CD4-positive, alpha-beta T cell treated with Interleukin-2 at 100 ng/mL for 4 hours (primary cell): ENCODE data around the gene ABCF3.

Experiments used
- DNase-seq: peaks from one replicate; pipeline ENCODE4 v3.0.0-alpha.2; 2020; ENCODE audit warnings: low spot score

The ABCF3 gene

GRCh38 chr3:184167786-184168185 is 18.2 kb upstream of the ABCF3 start:
- DNase-seq = no peak

GRCh38 chr3:184168363-184169120 is 17.5 kb upstream of the ABCF3 start:
- no peak for DNase-seq

GRCh38 chr3:184169896-184170875 is 15.8 kb upstream of the ABCF3 start:
- no peak for DNase-seq

DNA sequence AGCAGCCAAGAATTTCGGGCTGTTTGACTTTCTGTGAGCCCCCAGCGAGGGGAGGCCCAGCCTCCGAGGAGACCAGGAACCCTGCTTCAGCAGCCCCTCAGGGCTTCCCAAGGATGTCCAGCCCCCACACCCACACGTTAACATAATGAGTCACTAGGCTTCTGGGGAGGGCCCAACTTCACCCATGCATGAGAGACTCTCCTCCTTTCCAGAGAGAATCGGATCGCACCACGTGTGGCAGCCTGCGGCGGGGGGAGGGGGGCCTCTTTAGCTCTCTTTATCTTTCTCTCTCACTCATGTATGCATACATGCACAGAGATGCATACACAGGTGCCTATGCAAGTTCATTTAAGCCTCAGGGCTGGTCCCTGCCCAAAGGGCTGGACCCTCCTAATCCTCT is 14.4 kb upstream of the ABCF3 start:
- DNase-seq = no peak

- no peak for DNase-seq
Measured at GRCh38 chr3:184172681-184173373, 13.2 kb upstream of the ABCF3 start.

DNA sequence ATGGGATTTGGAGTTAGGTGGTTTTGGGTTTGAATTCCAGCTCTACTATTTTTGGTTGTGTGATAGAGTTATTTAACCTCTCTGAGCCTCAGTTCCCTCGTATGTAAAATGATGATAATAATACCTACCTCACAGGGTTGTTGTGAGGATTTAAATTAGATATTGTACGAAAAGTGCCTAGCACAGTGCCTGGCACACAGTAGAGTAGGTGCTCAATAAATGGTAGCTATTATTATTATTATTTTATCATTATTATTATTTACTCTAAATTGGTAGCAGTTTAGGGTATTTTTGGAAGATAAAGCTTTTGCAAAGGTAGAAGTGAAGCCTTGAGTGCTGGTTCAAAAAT is 12.7 kb upstream of the ABCF3 start:
- no peak for DNase-seq

- no peak for DNase-seq
Measured at GRCh38 chr3:184174284-184174645, 11.7 kb upstream of the ABCF3 start.

DNA sequence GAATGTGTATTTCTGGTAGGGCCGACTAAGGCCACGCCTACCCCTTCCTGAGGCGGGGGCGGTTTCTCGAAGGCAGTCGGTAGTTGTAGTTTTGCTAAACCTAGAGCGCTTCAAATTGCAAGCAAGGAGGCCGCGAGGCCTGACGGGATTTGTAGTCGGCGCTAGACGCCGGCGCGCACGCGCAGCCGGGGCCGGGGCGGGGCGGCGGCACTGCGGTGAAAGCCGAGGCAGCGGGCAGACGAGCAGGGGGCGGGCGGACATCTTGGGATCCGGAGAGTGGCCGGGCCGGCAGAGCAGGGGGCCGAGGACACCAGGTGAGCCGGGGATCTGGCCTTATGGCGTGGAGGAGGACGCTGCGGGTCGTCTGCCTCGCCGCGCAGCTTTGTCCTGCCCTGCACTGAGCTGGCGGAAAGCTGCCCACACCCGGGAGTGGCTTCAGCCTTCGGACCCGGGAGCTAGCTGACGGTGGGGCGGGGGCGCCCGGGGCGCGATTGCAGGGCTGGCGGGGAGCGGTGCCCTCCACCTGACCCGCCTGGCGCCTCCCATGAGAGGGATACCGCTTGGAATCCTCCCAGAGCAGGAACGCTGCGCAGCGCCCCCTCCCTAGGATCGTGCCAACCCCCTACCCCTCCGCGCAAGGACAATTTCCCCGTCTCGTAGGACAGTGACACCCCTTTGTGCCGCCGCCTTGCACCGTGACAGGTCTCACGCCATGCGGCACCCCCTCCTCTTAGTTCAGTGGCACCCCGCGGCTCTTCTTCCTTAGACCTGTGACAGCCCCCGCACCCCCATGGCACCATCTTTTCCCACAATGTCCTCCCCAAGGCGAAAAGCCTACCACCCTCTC is 11.1 kb upstream of the ABCF3 start, which contains the start of gene AP2M1:
TSS of gene AP2M1 (plus strand) at position 210 of the 847 bp plus-strand sequence. CDS start 2,139 bp downstream, outside the sequence.
- DNase-seq = peak; percentile 99

GRCh38 chr3:184175506-184175905 is 10.5 kb upstream of the ABCF3 start:
- no peak for DNase-seq

DNA sequence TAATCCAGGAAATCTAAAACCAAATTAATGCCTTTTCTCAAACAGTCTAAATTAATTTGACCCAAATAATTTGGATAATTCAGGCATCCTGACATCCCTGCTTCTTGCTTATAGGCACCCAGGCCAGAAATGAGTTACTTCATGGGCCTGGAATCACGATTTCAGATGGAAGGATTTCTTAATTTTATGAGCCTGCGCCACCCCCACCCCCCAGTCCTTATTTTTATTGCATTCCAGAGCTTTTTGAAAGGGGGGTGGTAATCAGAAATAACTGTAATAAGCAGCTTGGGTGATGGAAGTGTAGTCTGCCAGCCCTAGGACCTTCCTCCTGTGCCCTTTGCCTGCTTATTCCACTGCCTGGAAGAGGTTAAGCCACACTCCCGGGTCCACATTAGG is 10.0 kb upstream of the ABCF3 start:
- no peak for DNase-seq

- DNase-seq = no peak
Measured at GRCh38 chr3:184176377-184177330, 9.3 kb upstream of the ABCF3 start.

GRCh38 chr3:184177331-184177731 is 8.7 kb upstream of the ABCF3 start:
- DNase-seq = no peak

DNA sequence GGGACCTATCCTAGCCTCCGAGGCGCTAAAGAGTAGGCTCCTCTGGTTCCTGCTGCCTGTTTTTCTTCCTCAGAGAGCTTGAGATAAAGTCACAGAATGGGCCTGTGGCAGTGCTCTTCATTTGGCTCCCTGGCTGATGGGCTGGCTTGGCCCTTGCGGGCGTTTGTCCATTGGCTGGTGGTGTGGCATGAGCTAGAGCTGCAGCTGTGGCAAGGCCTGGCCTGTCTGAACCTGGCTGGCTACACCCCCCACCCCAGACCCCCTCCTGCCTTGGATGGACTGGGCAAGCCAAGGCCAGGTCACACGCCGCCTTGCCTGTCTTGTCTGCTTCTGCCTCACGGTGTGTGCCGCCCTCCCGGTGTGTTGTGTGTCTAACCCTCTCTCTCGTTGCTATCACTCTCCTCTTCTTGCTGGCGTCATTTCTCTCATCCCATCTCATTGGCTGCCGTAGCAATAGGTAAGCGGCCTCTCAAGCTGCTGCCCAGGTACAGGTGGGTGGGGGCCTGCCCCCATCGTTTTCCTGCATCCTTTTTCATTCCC is 8.2 kb upstream of the ABCF3 start:
- DNase-seq = no peak

DNA sequence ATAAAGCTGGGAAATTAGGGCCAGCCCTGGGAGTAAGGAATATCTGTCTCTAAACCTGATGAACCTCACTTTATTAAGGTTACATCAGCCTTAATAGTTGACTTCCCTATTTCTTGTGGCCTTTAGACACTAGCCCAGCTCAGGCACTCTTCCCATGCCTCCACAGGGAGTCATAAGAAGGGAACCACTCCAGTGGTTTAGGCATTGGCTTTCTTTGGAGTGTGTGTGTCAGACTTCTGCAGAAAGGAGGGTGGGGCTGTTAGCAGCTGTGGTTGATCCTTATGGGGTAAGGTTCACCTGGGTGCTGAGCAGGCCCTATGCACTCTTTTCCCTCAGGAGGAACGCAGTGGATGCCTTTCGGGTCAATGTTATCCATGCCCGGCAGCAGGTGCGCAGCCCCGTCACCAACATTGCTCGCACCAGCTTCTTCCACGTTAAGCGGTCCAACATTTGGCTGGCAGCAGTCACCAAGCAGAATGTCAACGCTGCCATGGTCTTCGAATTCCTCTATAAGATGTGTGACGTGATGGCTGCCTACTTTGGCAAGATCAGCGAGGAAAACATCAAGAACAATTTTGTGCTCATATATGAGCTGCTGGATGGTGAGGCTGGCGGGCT is 7.4 kb upstream of the ABCF3 start:
- no peak for DNase-seq

DNA sequence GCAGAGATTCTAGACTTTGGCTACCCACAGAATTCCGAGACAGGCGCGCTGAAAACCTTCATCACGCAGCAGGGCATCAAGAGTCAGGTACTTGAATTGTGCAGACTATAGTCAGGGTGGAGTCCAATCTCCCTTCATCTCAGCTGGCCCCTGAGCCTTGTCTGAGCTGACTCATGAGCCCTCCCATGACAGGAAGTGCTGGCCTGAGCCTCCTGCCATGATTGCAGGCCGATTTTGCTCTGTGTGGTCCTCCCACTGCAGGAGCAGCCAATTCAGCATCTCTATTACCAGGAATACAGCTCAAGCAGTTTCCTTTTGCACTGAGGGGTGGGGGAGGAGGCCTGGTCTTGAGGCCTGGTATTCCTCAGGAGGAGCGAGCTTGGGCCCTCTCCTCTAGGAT is 5.8 kb upstream of the ABCF3 start:
- no peak for DNase-seq

DNA sequence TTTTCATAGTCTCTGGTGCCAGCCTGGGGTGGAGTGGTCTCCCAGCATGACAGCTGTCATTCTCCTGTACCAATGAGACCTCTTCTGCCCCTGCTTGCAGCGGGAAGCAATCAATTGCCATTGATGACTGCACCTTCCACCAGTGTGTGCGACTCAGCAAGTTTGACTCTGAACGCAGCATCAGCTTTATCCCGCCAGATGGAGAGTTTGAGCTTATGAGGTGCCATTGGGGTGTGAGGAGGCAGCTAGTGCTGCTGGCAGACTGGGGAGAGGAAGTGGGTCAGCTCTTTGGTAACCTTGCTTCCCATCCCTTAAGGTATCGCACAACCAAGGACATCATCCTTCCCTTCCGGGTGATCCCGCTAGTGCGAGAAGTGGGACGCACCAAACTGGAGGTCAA is 4.4 kb upstream of the ABCF3 start:
- no peak for DNase-seq

DNA sequence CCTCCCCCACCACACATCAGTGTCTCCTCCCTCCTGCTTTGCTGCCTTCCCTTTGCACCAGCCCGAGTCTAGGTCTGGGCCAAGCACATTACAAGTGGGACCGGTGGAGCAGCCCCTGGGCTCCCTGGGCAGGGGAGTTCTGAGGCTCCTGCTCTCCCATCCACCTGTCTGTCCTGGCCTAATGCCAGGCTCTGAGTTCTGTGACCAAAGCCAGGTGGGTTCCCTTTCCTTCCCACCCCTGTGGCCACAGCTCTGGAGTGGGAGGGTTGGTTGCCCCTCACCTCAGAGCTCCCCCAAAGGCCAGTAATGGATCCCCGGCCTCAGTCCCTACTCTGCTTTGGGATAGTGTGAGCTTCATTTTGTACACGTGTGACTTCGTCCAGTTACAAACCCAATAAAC is 2.3 kb upstream of the ABCF3 start:
- no peak for DNase-seq

DNA sequence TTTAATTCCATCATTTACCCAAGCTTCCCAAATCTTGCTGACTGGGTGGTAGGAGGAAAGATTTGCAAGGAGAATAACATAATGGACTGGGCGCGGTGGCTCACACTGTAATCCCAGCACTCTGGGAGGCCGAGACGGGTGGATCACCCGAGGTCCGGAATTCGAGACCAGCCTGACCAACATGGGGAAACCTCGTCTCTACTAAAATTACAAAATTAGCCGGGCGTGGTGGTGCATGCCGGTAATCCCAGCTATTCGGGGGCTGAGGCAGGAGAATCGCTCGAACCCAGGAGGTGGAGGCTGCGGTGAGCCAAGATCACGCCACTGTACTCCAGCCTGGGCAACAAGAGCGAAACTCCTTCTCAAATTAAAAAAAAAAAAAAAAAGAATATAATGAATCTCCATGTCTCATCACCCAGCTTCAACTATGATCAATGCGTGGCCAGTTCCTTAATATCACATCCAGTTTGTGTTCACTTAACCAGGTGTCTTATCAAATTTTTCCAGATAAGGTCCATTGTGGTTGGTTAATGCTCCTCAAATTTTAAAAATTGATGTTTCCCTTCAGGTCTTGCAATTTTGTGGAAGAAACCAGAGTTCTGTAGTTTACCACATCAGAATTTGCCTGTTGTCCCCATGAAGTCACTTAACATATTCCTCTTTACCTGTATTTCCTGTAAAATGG is 1.3 kb upstream of the ABCF3 start:
- no peak for DNase-seq
